GM21526 (cell line): ENCODE results near the gene IGDCC3.
"Not testable (repeated sequence)": the region's sequence is repeated elsewhere in the genome, so short reads cannot be mapped to it uniquely, and the experiment has no call there.

Experiments
- ATAC-seq: cut with Tn5 transposase; IDR thresholded peaks from one replicate; pipeline ENCODE4 v1.9.1; 2021; ENCODE audit warnings: moderate library complexity; ENCODE audit not compliant: unreplicated experiment, low FRiP score

Gene IGDCC3

DNA sequence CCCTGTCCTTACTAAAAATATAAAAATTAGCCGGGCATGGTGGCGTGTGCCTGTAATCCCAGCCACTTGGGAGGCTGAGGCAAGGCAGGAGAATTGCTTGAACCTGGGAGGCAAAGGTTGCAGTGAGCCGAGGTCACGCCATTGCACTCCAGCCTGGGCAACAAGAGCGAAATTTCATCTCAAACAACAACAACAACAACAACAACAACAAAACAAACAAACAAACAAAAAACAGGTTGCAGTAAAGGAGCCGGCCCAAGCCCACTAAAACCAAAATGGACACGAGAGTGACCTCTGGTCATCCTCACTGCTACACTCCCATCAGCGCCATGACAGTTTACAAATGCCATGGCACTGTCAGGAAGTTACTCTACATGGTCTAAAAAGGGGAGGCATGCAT lies 30.0 kb downstream of the IGDCC3 start:
- not testable (repeated sequence) for ATAC-seq

DNA sequence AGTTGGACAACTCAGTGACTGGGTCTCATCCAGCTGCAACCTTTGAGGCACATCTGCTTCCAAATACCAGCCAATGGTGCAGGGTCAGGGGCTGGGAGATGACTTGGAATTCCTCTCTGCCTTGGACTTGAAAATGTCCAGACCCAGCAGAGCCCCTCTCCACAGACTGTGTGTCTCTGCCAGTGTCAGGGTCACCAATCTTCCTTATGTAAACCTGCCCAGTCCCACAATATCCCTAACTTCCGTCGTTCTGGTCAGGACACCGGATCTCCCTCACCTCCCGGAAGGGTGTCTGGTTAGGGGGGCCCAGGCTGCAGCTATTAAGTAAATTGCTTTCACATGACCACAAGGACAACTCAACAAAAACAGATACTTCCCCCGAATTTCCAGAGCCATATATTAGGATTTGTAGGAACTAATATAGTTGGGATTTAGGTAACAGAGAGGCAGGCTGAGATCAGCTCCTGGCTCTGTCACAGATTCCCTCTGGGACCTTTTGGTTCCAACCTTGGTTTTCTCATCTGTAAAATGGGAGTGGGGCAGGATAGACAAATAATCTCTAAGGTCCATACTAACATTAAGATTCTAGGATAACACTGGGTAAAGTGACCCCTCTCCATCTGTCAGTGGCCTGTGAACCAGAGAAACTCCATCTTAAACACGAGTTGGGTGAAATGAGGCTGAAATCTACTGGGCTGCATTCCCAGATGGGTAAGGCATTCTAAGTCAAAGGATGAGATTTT lies 30.8 kb downstream of the IGDCC3 start:
- ATAC-seq = no peak

DNA sequence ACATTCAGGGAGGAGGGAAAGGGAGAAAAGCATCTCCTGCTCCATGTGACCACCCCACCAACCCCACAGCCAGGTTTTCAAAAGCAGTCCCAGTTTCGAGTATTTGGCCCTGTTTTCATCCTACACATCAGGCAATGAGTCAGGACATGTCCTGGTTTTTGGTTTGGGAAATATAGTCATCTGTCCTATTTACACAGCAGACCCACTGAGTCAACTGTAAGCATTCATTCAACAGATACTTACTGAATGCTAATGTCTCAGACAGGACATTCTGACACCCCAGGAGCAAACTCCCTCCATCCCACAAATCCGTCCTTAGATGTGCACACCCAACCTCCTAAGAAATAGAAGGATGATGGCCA lies 32.9 kb downstream of the IGDCC3 start:
- no peak for ATAC-seq

DNA sequence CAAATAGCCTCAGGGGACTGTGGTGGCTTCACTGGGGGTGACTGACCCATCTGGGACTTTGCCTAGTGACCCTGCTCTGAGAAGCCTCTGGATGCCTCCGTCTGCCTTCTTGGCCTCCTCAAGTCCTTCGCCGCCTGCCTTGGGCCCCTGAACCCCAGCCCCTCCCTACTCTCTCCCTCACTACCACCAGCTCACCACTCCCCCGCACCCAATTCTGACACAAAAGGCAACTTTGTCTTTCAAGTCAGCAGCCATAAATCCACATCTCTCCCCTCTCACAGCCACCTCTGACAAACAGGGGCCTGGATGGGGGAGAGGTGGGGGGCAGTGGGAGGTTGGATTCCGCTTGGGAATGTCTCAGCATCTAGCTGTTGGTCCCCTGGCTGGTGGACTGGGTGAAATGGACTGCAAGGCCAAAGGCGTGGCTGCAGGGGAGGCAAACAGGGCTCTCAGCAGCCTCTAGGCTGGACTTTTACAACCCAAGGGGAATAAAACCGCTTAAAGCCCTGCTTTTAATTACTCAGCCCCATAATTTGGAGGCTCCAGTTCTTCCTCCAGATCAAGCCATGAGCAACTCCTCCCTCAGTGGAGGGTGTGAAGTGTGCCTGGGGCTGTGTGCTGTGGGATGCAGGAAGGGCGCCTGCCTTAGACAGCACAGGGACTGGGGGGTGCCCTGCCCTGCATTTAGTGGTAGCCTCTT lies 33.4 kb downstream of the IGDCC3 start:
- no peak for ATAC-seq

DNA sequence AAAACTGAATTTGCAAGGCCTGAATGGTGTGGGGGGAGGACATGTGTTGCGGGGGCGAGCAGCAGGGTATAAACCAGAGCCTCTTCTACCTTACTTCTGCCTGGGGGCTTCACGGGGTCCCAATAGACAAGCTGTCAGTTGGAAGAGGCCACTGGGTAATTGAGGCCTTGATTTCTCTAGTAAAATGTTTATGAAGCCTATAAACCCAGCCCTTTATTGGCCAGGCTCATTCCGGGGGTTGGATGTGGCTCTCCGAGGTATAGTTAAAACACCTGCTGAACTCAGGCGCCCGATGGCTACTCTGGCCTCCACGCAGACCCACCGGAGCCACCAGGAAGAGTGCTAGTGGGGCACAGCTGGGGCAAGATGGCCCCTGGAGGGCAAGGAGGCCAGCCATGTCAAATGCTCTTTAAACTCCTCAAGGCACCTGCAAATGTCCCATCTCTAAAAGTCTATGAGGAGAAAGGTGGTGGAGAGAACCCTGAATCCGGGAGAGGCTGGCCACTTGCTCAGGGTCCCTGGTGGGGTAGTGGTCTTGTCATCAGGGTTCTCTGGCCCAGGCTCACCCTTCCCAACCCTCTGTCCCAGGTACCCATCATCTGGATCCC lies 34.3 kb downstream of the IGDCC3 start:
- no peak for ATAC-seq

DNA sequence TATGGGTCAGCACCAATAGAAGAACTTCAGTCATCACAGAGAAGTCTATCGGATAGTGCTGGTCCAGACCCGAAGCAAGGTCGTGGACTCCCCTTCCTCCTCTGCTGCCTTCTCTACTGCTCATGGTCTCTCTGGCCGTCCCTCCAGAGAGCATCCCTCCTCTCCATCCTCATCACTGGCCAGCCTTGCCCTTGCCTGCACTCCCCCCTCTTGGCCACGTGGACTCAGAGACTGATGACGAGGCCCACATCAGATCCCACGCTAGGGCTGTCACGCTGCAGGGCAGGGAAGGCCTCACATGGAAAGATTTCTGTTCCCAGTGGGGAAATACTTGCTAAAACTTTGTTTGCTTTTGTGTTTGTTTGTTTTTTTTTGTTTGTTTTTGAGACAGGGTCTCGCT lies 35.3 kb downstream of the IGDCC3 start:
- no peak for ATAC-seq

DNA sequence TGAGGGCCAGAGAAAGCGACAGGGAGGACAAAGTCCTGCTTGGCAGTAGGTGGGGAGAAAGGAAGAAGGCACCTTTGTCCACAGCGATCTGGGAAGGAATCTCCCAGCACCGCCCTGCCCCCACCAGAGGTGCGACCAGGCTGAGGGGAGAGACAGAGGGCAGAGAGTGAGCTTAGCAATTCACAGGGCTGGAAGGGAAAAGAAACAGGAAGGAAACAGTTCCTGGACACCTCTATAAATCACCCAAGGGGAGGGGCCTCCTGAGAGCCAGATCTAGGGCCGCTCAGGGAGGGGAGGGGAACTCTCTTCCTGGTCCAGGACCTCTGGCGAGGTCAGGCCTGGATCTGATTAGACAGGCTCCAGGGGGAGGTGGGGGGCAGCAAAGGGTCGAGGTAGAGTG lies 37.9 kb downstream of the IGDCC3 start:
- no peak for ATAC-seq

DNA sequence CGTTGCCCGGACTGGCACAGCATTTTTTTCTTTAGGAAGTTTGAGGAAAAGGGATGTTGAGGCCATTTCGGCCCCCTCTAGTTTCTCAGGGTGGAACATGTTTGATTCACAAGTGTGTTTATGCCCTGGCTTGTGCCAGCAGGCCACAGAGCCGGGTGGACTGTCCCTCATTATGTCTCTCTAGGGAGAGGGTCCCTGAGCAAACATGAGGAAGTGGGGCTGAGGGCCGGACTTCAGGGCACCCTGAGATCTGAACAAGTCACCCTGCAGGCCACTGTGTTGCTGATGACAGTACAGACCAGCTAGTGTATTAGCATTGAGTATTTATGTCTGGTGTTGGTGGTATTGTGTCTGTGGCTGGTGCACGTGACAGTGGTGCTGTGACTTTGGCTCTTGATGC lies 38.4 kb downstream of the IGDCC3 start:
- no peak for ATAC-seq

DNA sequence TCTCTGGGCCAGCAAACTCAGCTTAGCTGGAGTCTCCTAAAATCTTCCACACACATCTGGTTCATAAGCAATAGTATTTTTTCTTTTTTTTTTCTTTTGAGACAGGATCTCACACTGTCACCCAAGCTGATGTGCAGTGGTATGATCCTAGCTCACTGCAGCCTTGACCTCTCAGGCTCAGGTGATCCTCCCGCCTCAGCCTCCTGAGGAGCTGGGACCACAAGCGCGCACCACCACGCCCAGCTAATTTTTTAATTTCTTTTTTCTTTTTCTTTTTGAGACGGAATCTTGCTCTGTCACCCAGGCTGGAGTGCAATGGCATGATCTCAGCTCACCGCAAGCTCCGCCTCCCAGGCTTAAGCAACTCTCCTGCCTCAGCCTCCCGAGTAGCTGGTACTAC lies 39.0 kb downstream of the IGDCC3 start:
- ATAC-seq = no peak

DNA sequence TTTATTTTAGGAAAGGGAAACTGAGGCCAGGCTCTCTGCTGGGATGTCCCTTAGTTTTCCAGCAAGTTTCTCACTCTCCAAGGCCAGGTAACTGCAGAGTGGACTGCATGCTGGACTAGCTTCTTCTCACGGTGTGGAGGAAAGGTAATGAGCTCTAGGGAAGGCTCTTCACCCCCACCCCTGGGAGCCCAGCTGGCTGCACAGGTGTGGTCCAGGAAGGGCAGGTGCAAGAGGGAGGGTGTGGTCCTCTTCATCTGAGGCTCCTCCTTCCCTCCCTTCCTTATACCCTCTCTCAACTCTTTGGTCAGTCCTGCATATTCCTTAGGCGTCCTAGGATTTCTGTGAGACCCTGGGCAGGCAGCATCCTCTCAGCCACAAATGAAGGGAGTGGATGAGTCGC lies 39.4 kb downstream of the IGDCC3 start:
- ATAC-seq = no peak

DNA sequence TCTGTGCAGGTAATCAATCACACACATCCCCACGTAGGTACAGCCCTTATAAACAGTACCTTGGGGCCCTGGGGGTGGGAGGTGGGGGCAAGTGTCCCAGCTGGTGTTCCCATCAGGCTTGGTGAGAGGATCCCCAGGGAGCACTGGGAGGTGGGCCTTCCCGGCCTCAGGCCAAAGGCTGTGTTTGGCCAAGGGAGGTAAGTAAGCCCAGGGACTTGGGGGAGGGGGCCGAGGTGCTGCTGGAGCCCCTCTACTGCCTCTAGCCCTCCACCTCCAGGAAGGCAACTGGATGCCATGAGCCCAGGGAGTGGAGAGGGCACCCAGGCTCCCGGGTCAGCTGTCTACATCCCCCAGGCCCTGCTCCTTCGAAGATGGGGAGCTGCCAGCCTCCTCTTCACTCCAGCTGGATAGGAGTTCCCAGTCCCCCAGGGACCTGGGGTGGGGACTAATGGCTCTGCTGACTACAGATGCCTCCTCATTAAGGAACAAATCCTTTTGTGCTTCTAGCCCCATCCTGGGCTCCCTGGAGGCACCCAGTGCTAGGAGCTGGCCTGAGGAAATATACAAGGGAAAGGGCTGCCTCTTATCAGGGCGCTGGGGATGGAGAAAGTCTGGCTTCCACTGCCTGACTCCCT lies 40.2 kb downstream of the IGDCC3 start:
- no peak for ATAC-seq

DNA sequence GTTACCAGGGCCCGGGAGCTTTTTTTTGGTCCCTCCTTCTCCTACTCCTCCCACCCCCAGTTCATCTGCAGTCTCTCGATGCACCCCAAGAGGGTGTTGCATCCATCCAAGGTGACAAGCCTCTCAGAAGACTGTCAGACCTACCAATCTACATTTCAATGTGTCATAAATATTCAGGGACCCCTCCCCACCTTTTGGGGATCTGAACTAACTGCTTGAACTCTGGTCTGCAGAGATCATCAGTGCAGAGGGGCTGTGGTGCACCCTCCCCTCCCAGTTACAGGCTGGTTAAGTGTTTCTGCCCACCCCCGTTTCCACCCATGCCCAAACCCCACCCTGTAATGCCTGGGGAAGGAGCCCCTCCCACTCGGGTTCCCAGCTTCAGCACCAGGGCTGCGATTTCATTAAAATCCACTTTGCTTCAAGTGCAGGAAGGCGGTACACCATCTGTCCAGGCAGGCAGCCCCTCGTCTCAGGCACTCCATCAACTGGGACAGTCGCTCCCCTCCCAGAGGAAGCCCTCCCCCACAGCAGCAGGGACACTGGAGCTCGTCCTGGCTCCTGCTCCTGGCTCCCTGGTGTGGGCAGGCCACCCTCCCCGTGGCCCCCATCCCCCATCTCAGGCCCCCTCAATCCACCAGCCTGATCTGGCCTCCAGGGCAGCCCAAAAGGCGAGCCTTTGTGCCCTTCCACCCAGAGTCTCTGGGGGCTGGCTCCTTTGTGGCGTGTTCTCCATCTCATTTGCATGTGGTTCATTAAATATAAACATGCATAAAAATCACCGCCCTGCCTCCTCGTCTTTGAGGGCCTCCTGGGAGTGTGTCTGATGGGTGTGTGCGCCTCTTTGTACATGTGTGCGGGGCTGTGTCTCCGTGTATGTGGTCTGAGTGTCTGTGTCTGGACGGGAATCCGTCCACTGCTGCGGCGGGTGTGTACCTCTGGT lies 41.0 kb downstream of the IGDCC3 start:
- ATAC-seq = no peak

DNA sequence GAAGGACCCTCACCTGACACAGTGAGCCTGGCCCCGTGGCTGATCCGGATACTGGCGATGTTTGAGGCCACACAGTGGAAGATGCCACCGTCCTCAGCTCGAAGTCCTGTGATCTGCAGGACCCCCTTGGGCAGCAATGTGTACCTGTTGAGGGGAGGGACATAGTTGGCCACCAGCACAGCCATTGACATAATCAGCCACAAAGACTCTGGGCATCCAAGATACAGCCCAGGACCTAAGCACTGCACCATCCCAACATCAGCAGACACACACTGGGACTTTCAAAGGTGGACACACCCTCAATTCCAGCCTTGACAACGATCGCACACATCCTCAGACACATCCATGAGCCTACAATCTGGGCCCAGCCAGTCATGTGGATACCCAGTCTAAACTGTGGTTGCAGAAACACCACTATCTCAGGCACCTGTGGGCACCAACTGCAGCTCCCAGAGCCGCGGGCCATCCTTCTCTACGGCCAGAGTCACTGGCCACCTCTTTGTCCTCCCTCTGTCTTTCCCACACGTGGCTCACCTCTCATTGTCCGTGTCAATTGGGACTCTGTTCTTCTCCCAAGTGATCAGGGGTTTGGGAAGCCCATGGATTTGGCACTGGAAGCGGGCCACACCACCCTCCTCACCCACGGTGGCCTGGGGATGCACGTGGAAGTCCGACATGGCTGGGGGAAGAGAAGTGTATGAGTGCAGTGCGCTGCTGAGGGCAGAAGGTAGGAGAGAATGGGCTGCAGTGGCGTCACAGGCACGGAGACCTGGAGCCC lies 42.3 kb downstream of the IGDCC3 start:
- ATAC-seq = no peak

DNA sequence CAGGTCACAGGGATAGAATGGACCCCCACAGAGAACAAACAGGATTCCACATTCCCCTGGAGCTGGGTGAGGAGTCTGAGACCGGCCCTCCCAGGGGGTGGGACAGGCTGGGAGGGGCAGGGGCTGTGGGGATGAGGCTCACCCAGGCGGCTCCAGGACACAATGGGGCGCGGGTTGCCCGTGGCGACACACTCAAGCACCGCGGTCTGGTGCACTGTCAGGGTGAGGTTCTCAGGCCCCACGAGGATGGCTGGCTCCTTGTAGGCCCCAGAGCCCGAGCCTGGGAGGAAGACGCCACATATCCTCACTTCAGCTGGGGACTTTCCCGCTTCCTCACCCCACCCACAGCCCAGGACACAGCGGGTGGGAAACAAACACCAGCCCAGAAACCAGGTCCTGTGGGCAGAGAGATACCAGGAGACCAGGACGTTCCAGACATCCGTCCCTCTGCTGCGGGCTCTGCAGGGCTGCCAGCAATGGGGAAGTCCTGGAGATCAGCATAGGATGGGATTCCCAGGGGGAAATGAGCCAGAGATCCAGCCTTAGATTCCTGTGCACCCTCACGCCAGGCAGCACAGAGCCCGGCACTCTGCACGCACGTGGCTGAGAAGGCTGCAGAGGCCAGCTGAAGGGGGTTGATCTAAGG lies 43.1 kb downstream of the IGDCC3 start:
- no peak for ATAC-seq

DNA sequence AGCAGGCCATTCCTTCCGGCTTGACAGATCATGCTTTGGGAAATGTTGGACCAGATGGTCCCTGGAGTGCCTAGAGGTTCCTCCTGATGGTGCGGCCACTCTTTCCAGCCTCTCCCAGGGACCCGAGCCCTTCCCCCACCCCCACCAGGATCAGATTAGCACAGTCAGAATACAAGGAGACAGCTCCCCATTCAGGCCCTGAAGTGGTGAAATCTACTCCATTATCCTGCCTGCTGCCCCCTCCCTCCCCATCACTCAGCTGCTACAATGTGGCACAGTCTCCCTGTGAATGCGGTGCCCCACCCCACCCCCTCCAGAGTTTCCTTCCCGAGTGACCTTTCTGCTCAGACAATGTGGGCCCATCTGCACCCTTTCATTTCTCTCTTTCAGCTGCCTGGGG lies 43.9 kb downstream of the IGDCC3 start:
- ATAC-seq = no peak

DNA sequence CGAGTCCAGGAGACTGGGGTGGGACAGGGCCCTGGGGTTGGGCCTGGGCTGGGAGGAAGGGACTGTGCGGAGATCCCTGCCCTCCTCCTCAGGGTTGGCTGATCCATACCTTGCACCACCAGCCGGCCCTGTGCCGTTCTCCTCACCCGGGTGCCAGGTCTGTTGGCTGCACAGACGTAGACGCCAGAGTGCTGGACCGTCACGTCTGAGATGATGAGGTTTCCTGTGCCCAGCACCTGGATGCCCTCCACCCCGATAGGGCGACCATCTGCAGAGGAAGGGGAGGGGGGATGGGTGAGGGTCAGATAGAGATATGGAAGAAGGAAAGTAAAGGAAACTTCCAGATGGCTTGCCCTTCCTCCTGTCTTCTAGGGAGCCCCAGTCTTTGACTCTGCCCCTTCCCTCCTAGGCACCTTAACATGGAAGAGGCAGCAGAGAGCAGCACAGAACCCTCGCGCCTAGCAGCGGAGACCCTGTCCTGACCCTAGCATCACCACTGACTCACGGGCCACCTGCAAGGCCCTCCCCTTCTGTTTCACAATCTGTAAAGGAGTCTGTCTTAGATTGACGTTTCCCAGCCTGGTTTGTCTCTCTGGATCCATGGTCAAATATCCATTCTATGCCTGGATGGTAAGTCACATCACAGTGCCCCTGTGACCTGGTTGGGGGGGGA lies 44.5 kb downstream of the IGDCC3 start:
- no peak for ATAC-seq

DNA sequence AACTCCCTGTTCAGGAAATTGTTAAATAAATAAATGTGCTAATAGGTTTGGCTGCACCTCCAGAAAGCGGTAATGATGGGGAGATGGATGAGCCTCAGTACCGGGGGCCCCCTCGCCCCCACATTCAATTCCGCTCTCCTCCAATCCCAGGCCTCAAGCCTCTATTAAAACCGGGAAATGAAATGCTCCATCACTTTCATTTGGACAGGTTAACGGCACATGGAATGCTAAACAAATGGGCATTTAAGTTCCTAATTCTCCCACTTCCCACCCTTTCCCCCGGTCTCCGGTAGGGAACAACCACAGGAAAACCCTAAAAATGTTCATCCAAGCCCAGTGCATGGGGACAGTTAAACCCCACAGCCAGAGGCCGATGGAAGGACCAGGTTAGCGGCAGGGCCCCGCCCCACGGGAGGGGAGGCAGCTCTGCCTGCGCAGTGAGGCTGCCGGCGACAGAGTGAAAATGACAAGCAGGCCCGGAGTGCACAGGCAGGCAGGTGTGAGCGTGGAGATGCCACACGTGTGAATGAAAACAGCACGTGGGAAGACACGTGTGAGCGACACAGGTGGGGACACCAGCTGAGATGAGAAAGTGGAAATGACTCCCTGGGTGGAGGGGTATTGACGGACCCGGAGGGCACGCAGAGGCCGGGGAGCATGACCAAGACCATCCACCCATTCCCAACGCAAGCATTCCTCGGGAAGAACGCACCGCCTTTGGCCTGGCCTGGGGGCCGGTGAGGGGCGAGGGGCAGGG lies 45.2 kb downstream of the IGDCC3 start:
- ATAC-seq = no peak

DNA sequence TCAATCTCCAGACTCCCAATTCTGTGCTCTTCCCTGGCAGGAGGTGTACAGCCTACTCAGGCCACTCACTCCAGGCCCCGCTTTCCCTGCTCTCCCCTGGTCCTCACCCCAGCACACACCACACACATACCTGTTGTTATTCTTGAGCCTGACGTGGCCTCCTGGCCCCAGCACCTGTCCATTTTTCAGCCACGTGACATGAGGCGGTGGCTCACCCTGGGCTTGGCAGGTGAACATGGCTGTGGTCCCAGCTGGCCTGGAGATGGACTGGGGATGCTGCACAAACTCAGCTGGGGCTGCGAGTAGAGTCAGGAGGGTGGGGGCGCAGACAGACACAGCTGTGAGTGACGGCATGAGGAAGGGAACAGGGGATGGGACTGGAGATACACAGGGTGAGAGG lies 46.0 kb downstream of the IGDCC3 start:
- ATAC-seq = no peak
